ENCODE measurements around the gene LUC7L3.

- no peak for TF ChIP-seq CTCF (IDR thresholded peaks at IDR 0.05; ENCODE audit: poor library complexity)
- no peak for TF ChIP-seq EZH2 (IDR thresholded peaks at IDR 0.05; ENCODE audit: borderline replicate concordance)
- TF ChIP-seq EZH2phosphoT487 (IDR thresholded peaks at IDR 0.05; ENCODE audit: low read depth, severe bottlenecking, unreplicated experiment), result no peak
Observed at GRCh38 chr17:50719924-50720794, 756 bp downstream of the LUC7L3 start.
